ENCODE measurements around the gene FIG4. TPM values are rescaled to one million over a fixed set of nuclear protein-coding genes. Genes with fewer than 3 reads are reported as not detected.

The FIG4 gene
- total and polyA plus RNA-seq, 2 of the 4 experiments (the other 2 are of a cell fraction): 12.1 to 15.4 TPM

DNA sequence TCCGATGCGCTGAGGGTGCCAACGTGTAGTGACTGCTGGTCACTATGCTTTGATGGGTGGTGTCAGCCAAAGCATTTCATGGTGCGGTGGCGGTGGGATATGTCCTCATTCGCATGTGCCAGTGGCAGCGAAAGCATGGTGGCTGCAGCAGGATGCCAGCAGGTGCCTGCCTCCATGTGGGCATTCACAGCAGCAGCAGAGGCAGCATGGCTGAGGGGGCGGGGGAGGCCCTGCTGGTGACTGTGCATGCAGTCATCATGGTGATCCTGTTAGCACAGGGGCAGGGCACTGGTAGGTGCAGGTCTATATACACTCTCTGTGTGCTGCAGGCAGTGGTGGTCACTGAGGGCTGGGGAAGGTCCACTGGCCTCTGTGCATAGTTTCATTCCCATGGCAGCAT is 22.0 kb downstream of the FIG4 start:
- Histone ChIP-seq H3K9ac (ENCODE audit: low read depth, low read length) (no peak overlapping the region), H3K27me3 (ENCODE audit: control insufficient read depth, insufficient read depth, low read length) (no peaks in the 10 kb centered on the region), H2AK5ac (ENCODE audit: low read depth, low read length) (no peak overlapping the region), H2AFZ (replicated peaks; ENCODE audit: low read length, poor library complexity) (peak overlapping the region; percentile 64), H3K56ac (ENCODE audit: extremely low read depth, insufficient read depth, low read length) (no peak overlapping the region), H3K36me3 (ENCODE audit: control insufficient read depth, insufficient read depth, low read length) (no peaks in the 10 kb centered on the region; the same call in 1 of the 2 replicates), H3K79me1 (ENCODE audit: low read depth in 1 of 2, low read length in 2 of 2) (peaks cover 5 to 7% of the 10 kb centered on the region in 2 experiments; a peak in 3 of 4 replicates), H4K5ac (ENCODE audit: low read depth, low read length) (no peak overlapping the region), H3K9me1 (ENCODE audit: insufficient read depth, low read length) (peaks cover 9% of the 10 kb centered on the region; the same call in 1 of the 2 replicates), H3K4ac (ENCODE audit: low read depth, low read length) (no peak overlapping the region), H2AK9ac (replicated peaks; ENCODE audit: low read depth, low read length, poor library complexity) (no peak overlapping the region), H4K20me1 (ENCODE audit: insufficient read depth, low read length) (no peaks in the 10 kb centered on the region), H2BK120ac (ENCODE audit: low read depth, low read length) (no peak overlapping the region), H3K4me2 (ENCODE audit: low read depth, low read length) (no peak overlapping the region), H3K18ac (ENCODE audit: low read depth, low read length) (no peak overlapping the region), H3K23ac (ENCODE audit: low read depth, low read length) (no peak overlapping the region), H2BK20ac (ENCODE audit: low read depth, low read length) (no peak overlapping the region), H2BK15ac (ENCODE audit: low read depth, low read length) (no peak overlapping the region), H4K91ac (ENCODE audit: insufficient read depth, low read depth, low read length) (no peak overlapping the region), H3K9me3 (ENCODE audit: control insufficient read depth, insufficient read depth, low read length) (no peaks in the 10 kb centered on the region), H3K4me1 (ENCODE audit: control insufficient read depth, insufficient read depth, low read length) (no peaks in the 10 kb centered on the region), H4K8ac (ENCODE audit: low read depth in 2 of 2, low read length in 2 of 2) (no peak overlapping the region), H3K14ac (replicated peaks; ENCODE audit: low read depth, low read length) (no peak overlapping the region), H3K27ac (ENCODE audit: insufficient read depth, low read length) (no peak overlapping the region), H3K4me3 (ENCODE audit: insufficient read depth, low read depth, low read length) (no peak overlapping the region), H2BK5ac (ENCODE audit: low read depth, low read length, poor library complexity, severe bottlenecking) (no peak overlapping the region)
- 92% methylated on average over 8 of the region's 8 CpGs; no CpG with 5 or more reads in 1 of the 2 experiments for WGBS, 2 experiments (ENCODE audit: extremely low coverage in 2 of 2, insufficient read length in 1 of 2)
- ATAC-seq (ENCODE audit: low read depth) (no peak), DNase-seq (no peak)
- CTCF ChIA-PET: interaction anchor here (0.9 kb wide), 1 partner anchor 9 kb away, joined by 3 read pairs; no protein-coding TSS in a partner anchor
- POLR2A ChIA-PET (ENCODE audit: unreplicated experiment): no interaction called here
- no TSS peak for BruUV-seq (replicated peaks)
- dilution Hi-C loops (cut with HindIII; ENCODE audit: low sequenced_read_pairs, unreplicated experiment) (loop anchor here (25.0 kb wide), 1 partner anchor 324 kb away; no protein-coding TSS in a partner anchor), in situ Hi-C loops (cut with MboI; ENCODE audit: low sequenced_read_pairs) (no loop called here), intact Hi-C loops (cut with micrococcal nuclease) (no loop called here)
- TF ChIP-seq, protein P1, sequence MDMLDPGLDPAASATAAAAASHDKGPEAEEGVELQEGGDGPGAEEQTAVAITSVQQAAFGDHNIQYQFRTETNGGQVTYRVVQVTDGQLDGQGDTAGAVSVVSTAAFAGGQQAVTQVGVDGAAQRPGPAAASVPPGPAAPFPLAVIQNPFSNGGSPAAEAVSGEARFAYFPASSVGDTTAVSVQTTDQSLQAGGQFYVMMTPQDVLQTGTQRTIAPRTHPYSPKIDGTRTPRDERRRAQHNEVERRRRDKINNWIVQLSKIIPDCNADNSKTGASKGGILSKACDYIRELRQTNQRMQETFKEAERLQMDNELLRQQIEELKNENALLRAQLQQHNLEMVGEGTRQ (IDR thresholded peaks at IDR 0.05; ENCODE audit: low read depth, low read length): no peak
- TF ChIP-seq MAZ (IDR thresholded peaks at IDR 0.05; ENCODE audit: borderline replicate concordance, low read depth, low read length): no peak
- TF ChIP-seq MAFK (IDR thresholded peaks at IDR 0.05; ENCODE audit: low read depth, low read length): no peak
- no peak for TF ChIP-seq RFX5 (IDR thresholded peaks at IDR 0.05; ENCODE audit: low read depth, low read length)
- no peak for TF ChIP-seq CHD1 (IDR thresholded peaks at IDR 0.05; ENCODE audit: low read depth, low read length)
- no peak for TF ChIP-seq RCOR1 (IDR thresholded peaks at IDR 0.05; ENCODE audit: insufficient replicate concordance, low read length)
- TF ChIP-seq SMC3 (IDR thresholded peaks at IDR 0.05; ENCODE audit: low read depth, low read length): no peak
- TF ChIP-seq, protein P2, sequence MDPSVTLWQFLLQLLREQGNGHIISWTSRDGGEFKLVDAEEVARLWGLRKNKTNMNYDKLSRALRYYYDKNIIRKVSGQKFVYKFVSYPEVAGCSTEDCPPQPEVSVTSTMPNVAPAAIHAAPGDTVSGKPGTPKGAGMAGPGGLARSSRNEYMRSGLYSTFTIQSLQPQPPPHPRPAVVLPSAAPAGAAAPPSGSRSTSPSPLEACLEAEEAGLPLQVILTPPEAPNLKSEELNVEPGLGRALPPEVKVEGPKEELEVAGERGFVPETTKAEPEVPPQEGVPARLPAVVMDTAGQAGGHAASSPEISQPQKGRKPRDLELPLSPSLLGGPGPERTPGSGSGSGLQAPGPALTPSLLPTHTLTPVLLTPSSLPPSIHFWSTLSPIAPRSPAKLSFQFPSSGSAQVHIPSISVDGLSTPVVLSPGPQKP (IDR thresholded peaks at IDR 0.05; ENCODE audit: borderline replicate concordance, low read depth, low read length): no peak
- no peak for TF ChIP-seq FOS (IDR thresholded peaks at IDR 0.05; ENCODE audit: low read depth, low read length)
- TF ChIP-seq CEBPB (IDR thresholded peaks at IDR 0.05; ENCODE audit: low read depth, low read length): no peak
- TF ChIP-seq MXI1 (IDR thresholded peaks at IDR 0.05; ENCODE audit: borderline replicate concordance, low read depth, low read length): no peak
- TF ChIP-seq NFE2L2 (IDR thresholded peaks at IDR 0.05; ENCODE audit: low read depth, low read length): no peak
- TF ChIP-seq, protein P3, sequence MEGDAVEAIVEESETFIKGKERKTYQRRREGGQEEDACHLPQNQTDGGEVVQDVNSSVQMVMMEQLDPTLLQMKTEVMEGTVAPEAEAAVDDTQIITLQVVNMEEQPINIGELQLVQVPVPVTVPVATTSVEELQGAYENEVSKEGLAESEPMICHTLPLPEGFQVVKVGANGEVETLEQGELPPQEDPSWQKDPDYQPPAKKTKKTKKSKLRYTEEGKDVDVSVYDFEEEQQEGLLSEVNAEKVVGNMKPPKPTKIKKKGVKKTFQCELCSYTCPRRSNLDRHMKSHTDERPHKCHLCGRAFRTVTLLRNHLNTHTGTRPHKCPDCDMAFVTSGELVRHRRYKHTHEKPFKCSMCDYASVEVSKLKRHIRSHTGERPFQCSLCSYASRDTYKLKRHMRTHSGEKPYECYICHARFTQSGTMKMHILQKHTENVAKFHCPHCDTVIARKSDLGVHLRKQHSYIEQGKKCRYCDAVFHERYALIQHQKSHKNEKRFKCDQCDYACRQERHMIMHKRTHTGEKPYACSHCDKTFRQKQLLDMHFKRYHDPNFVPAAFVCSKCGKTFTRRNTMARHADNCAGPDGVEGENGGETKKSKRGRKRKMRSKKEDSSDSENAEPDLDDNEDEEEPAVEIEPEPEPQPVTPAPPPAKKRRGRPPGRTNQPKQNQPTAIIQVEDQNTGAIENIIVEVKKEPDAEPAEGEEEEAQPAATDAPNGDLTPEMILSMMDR (conservative IDR thresholded peaks at IDR 0.05; ENCODE audit: low read depth, low read length): no peak
- TF ChIP-seq RAD21 (IDR thresholded peaks at IDR 0.05; ENCODE audit: low read length): no peak
- TF ChIP-seq BHLHE40 (IDR thresholded peaks at IDR 0.05; ENCODE audit: low read depth, low read length): no peak
- TF ChIP-seq POLR2A (IDR thresholded peaks at IDR 0.05; ENCODE audit: low read depth, low read length): no peak
